Measurements from ENCODE around the gene FGGY.
"Not testable (repeated sequence)": the region's sequence is repeated elsewhere in the genome, so short reads cannot be mapped to it uniquely, and the experiment has no call there.

FGGY gene

GRCh38 chr1:59558580-59558979, 261.7 kb downstream of the FGGY start:
- not testable (repeated sequence) for DNase-seq

GRCh38 chr1:59560807-59561450, 264.0 kb downstream of the FGGY start:
- no peak for DNase-seq

- no peak for DNase-seq
Measured at GRCh38 chr1:59561796-59562195, 264.9 kb downstream of the FGGY start.

- no peak for DNase-seq
Measured at GRCh38 chr1:59564192-59564891, 267.4 kb downstream of the FGGY start.

- DNase-seq: no peak
Measured at GRCh38 chr1:59565611-59566410, 268.9 kb downstream of the FGGY start.

GRCh38 chr1:59568158-59568935, 271.5 kb downstream of the FGGY start:
- DNase-seq: no peak

GRCh38 chr1:59569198-59569597, 272.3 kb downstream of the FGGY start:
- DNase-seq: no peak

- DNase-seq: no peak
Measured at GRCh38 chr1:59570524-59570923, 273.6 kb downstream of the FGGY start.

GRCh38 chr1:59574085-59574484, 277.2 kb downstream of the FGGY start:
- DNase-seq: no peak

- DNase-seq: no peak
Measured at GRCh38 chr1:59577774-59578173, 280.9 kb downstream of the FGGY start.

GRCh38 chr1:59579222-59579621, 282.3 kb downstream of the FGGY start:
- DNase-seq: no peak

GRCh38 chr1:59580257-59580656, 283.4 kb downstream of the FGGY start:
- DNase-seq: no peak

- DNase-seq: not testable (repeated sequence)
Measured at GRCh38 chr1:59592410-59592809, 295.5 kb downstream of the FGGY start.

- DNase-seq: no peak
Measured at GRCh38 chr1:59592924-59593323, 296.0 kb downstream of the FGGY start.

GRCh38 chr1:59593798-59594790, 297.2 kb downstream of the FGGY start:
- DNase-seq: no peak

- no peak for DNase-seq
Measured at GRCh38 chr1:59595774-59596173, 298.9 kb downstream of the FGGY start.

GRCh38 chr1:59596432-59596831, 299.5 kb downstream of the FGGY start:
- DNase-seq: no peak

GRCh38 chr1:59596956-59597355, 300.1 kb downstream of the FGGY start:
- no peak for DNase-seq

- no peak for DNase-seq
Measured at GRCh38 chr1:59597420-59598119, 300.7 kb downstream of the FGGY start.

- DNase-seq: no peak
Measured at GRCh38 chr1:59598120-59598440, 301.2 kb downstream of the FGGY start.

GRCh38 chr1:59601041-59601441, 304.1 kb downstream of the FGGY start:
- no peak for DNase-seq
